Retinal pigment epithelial cell (primary cell): Measurements from ENCODE around the gene FAM120B.
A peak's percentile ranks its signal among the peaks of the same experiment; 100 is the strongest.

Experiments
- DNase-seq: peaks from one replicate; pipeline ENCODE4 v3.0.0-alpha.2; 2010; ENCODE audit warnings: low read depth
- H3K4me3 ChIP-seq: 2 replicates; pipeline ENCODE4 v1.5.1; 2011; ENCODE audit warnings: mild to moderate bottlenecking, low read length, control low read depth, moderate library complexity
- TF ChIP-seq, protein P1 (sequence below): conservative IDR thresholded peaks from 2 replicates; pipeline ENCODE4 v1.5.1; 2011; ENCODE audit warnings: low read depth, low read length, control low read depth, inconsistent platforms

Gene FAM120B

DNA sequence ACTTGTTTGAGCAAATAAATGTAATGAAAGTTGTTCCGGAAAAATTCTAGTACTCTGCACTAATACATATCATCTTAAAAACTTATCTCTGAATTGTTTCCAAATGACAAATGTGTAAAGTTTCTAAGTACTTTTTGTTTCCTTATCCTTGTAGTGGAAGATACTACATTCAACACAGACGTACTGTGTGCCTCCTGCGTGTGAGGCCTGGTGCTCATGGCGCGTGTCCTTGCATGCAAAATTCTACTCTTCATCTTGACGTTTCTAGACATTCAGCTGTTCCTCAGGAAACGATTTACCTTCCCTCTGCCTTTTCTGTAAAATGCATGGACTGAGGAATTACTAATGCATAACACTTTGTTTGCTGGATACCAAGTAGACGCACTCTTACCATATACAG is 27.1 kb upstream of the FAM120B start:
- no peak for DNase-seq
- TF ChIP-seq, protein P1, sequence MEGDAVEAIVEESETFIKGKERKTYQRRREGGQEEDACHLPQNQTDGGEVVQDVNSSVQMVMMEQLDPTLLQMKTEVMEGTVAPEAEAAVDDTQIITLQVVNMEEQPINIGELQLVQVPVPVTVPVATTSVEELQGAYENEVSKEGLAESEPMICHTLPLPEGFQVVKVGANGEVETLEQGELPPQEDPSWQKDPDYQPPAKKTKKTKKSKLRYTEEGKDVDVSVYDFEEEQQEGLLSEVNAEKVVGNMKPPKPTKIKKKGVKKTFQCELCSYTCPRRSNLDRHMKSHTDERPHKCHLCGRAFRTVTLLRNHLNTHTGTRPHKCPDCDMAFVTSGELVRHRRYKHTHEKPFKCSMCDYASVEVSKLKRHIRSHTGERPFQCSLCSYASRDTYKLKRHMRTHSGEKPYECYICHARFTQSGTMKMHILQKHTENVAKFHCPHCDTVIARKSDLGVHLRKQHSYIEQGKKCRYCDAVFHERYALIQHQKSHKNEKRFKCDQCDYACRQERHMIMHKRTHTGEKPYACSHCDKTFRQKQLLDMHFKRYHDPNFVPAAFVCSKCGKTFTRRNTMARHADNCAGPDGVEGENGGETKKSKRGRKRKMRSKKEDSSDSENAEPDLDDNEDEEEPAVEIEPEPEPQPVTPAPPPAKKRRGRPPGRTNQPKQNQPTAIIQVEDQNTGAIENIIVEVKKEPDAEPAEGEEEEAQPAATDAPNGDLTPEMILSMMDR: no peak
- no peak overlapping the region for H3K4me3 ChIP-seq

GRCh38 chr6:170279977-170280688 is 26.4 kb upstream of the FAM120B start:
- TF ChIP-seq, protein P1: no peak
- DNase-seq: no peak
- H3K4me3 ChIP-seq: peak overlapping the region; percentile 36

DNA sequence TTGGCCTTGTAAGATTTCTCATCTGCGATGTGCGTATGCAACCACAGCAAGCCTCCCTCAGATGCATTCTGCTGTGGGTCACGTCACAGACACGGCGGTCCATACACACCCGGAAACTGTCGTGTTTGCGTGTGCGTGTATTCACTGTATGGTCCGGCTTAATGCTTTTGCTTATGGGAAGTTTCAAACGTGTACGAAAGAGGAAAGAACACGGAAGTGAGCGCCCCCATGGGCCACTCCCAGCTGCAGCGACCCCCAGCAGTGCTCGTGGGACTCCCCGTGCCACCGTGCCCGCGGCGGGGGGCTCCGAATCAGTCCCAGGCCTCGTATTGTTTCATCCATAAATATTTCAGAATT is 25.9 kb upstream of the FAM120B start:
- peak overlapping the region; percentile 36 for H3K4me3 ChIP-seq
- no peak for DNase-seq
- TF ChIP-seq, protein P1: no peak

- TF ChIP-seq, protein P1: no peak
- no peak for DNase-seq
- H3K4me3 ChIP-seq: no peak overlapping the region
Observed at GRCh38 chr6:170281331-170282292, 24.9 kb upstream of the FAM120B start.

- H3K4me3 ChIP-seq: no peak overlapping the region
- no peak for DNase-seq
- TF ChIP-seq, protein P1: no peak
Observed at GRCh38 chr6:170282512-170283158, 23.9 kb upstream of the FAM120B start.

DNA sequence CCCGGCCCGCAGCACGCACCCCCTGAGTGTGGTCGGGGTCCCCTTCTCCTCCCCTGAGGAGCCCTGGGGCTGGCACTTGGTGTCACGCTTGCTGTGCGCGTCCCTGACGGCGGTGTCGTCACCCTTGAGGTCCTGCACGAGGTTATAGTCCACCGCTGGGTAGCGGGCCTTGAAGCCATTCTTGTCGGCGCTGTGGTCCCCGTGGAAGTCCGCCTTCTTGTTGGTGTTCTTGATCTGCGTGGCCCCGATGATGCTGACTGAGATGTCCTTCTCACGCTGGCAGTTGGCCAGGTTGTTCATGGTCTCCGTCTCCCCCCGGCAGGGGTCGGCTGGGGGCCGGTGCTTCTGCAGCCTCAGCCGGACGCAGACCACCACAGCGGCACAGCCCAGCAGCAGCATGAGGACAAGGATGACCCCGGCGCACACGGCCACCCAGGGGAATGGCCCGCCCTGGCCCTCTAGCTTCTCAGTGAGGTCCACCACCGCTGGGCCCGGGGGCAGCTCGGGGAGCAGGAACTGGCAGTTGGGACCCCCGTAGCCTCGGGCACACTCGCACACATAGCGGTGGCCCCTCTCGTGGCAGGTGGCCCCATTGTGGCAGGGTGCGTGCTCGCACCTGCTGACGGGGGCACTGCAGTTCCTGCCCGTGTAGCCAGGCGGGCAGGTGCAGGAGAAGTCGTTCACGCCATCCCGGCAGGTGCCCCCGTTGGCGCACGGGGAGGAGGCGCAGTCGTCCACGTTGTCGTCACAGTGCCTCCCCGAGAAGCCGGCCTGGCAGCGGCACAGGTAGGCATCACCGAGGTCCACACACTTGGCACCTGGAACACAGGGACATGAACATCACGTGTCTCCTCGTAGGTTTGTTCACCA is 23.1 kb upstream of the FAM120B start:
- TF ChIP-seq, protein P1: no peak
- no peak for DNase-seq
- no peak overlapping the region for H3K4me3 ChIP-seq
